HG02970 (cell line): Measurements from ENCODE around the gene KLHDC9.
"Not testable (repeated sequence)": the region's sequence is repeated elsewhere in the genome, so short reads cannot be mapped to it uniquely, and the experiment has no call there.

Experiments used
- ATAC-seq: cut with Tn5 transposase; IDR thresholded peaks from one replicate; pipeline ENCODE4 v1.9.1; 2021; ENCODE audit warnings: mild to moderate bottlenecking, moderate library complexity, moderate number of reproducible peaks; ENCODE audit not compliant: unreplicated experiment, low FRiP score

The KLHDC9 gene, protein sequence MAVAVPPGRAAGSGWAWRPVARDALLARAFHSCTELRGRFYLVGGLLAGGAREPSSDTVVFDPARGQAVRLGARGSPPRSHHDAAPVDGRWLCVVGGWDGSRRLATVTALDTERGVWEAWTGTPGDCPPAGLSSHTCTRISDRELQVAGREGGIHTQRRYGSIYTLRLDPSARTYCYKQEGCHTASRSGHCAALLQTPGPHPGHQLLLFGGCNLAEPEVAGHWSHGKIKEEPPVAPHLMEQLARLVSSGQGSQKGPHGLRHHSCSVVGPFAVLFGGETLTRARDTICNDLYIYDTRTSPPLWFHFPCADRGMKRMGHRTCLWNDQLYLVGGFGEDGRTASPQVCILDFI

DNA sequence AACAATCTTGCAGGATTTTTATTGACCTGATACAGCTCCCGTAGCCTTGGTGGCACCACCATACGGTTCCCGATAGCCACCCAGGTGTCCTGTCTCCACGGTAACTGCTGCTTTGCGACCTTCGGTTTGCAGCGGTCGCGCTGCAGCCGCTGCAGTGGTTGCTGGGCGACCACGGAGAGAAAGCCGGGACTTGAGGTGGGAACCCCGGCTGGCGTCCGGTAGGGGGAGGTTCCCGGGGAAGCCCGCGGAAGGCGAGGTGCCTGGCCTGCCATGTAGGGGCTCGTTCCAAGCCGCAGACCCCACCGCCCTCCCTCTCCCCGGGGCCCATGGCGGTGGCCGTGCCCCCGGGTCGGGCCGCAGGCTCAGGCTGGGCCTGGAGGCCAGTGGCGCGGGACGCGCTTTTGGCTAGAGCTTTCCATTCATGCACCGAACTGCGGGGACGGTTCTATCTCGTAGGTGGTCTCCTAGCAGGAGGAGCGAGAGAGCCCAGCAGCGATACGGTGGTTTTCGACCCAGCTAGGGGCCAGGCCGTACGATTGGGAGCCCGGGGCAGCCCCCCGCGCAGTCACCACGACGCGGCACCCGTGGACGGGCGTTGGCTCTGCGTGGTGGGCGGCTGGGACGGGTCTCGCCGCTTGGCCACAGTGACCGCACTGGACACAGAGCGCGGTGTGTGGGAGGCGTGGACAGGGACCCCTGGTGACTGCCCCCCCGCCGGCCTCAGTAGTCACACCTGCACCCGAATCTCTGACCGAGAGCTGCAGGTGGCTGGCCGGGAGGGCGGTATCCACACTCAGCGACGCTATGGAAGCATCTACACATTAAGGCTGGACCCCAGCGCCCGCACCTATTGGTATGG is at the start of gene KLHDC9:
KLHDC9 (plus strand) TSS at position 152 of the 859 bp plus-strand sequence; CDS start at position 327, 175 bp downstream.
- peak; percentile 59 for ATAC-seq

DNA sequence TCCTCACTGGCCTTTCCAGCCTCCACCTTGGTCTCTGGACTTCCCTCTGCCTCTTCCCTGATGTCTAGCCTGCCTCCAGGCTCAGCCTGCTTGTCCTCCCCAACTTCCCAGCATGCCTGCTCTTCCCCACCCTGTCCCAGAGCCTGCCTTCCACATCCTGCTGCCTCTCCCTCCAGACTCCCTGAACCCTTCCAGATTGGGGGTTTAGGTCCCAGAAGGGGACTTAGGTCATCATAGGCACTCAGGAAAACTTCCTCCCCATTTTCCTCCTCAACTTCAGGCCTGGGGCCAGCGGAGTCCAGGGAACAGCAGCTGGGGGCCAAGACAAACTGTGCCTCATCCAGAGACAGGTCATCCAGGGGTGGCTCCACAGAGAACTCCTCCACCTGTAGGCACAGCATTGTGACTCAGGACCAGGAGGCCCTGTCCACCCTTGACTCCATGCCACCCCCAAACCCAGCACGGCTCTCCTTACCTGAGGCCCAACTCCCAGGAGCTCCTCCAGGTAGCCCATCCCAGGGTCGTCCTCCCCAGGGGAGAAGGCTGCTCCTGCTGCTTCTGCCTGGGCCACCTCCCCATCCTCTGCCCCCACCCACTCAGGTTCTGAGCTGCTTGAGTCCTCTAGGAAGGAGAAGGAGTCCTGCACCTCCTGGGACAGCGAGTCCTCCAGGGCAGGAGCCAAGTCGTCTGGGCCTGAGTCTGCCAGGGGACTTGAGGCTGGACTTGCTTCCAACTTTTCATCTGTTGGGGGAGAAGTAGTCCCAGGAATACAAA is 49.0 kb upstream of the KLHDC9 start:
- no peak for ATAC-seq

DNA sequence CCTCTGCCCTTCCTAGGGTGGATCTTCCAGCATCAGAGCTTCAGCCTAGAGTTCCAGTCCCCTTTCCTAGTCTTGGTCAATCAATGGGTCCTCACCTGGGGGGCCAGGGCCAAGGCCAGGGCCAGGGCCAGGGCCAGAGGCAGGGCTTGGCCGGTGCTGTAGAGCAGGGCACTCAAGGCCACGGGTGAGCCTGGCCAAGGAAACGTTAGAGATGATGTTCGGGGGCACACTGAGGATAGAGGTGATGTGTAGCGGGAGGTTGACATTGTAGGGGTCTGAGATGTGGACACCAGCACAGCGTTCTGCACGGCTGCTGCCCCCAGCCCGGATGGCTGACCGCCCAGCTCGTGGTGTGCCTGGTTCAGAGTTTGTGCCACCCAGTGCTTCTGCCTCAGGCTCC is 46.9 kb upstream of the KLHDC9 start:
- no peak for ATAC-seq

DNA sequence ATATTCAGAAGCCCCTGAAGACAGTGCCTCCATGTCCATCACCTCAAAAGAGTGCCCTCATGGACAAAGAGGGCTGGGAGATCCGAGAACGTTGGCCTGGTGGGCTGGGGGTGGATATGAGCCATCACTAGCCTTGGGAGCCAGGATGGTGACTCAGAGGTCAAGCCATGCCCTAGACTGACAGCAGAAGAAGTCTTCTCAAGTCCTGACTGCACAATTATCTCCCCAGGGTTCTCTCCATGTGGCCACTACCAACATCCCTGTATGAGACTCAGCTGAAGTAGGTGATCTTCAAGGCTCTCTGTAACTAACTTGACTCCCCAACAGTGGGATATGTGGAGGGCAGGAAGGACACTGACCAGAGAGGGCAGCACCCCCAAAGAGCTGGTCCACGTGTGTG is 45.3 kb upstream of the KLHDC9 start:
- ATAC-seq = no peak

DNA sequence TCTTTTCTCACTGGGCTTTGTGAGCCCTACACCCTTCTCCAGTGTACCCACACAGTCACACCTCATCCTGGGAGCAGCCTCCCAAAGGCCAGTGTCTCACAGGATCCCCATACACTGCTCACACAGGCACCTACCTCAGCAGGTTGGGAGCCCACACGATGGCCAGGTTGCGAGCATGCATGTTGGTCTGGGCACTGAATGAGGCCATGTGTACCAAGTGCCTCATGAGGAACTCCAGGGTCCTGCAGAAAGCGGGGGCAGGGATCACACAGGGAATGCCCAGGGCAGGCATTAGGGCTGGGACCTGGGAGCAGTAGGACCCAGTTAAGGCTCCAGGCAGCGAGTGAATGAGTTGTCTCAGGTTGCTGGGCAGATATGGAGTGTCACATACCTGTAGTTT is 43.9 kb upstream of the KLHDC9 start:
- no peak for ATAC-seq

DNA sequence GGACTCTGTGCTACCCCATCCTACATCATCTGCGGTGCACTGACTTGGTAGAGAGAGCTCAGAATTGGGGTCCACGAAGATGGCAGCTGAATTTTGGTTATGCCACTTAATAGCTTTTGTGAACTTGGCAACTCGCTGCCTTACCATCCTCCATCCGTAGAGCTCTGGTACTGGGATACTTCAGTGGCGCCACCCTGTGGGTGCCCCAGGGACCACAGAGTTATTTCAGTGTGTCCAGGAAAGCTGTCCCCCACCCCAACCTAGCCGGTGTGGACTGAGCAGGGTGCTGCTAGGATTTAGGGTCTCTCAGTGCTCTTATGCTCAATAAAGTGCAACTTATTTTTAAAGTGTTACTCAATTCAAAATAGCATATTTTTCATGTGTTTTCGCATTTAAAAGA is 43.4 kb upstream of the KLHDC9 start:
- no peak for ATAC-seq

DNA sequence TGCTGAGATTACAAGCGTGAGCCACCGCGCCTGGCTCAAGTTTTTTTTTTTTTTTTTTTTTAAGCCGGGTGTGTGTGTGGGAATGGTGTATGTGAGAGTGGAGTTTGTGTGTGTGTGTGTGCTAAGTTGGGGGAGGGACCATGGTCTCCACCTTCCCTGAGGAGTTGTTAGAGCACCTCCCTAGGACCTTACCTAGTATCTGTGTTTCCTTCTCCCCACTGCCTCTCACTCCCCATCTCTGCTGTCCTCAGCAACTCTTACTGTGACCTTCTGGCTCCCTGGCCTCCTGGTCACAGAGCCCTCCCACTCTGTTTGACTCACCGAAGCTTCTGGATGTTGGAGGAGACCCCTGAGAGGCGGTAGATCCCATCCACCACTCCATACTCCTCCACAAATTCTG is 38.9 kb upstream of the KLHDC9 start:
- ATAC-seq = no peak

DNA sequence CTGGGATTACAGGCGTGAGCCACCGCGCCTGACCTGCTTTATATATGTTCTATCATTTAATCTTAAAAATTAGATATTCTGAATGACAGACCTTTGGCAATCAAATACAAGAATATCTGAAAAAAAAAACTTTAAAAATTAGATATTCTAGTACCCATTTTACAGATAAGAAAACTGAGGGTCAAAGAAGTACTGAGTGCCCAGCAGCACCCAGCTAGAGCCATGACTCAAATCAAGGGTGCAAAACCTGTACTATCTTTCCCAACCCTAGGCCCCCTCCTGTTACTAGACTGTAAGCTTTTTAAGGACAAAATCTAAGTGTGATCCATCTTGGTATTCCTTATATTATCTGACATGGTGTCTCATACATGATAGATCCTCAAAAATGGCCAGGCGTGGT is 36.7 kb upstream of the KLHDC9 start:
- ATAC-seq = no peak

DNA sequence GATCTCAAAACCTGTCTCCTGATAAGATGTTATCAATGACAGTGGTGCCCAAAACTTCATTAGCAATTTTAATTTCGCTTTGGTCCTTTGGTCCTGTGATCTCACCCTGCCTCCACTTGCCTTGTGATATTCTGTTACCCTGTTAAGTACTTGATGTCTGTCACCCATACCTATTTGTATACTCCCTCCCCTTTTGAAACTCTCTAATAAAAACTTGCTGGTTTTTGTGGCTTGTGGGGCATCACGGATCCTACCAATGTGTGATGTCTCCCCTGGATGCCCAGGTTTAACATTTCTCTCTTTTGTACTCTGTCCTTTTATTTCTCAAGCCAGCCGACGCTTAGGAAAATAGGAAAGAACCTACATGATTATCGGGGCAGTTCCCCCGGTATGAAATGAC is 34.2 kb upstream of the KLHDC9 start:
- not testable (repeated sequence) for ATAC-seq

DNA sequence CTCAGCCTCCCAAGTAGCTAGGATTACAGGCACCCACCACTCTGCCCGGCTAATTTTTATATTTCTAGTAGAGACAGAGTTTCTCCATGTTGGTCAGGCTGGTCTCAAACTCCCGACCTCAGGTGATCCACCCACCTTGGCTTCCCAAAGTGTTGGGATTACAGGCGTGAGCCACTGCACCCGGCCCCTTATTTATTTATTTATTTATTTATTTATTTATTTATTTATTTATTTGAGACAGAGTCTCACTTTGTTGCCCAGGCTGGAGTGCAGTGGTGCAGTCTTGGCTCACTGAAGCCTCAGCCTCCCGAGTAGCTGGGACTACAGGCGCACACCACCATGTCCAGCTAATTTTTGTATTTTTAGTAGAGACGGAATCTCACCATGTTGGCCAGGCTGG is 32.5 kb upstream of the KLHDC9 start:
- not testable (repeated sequence) for ATAC-seq

DNA sequence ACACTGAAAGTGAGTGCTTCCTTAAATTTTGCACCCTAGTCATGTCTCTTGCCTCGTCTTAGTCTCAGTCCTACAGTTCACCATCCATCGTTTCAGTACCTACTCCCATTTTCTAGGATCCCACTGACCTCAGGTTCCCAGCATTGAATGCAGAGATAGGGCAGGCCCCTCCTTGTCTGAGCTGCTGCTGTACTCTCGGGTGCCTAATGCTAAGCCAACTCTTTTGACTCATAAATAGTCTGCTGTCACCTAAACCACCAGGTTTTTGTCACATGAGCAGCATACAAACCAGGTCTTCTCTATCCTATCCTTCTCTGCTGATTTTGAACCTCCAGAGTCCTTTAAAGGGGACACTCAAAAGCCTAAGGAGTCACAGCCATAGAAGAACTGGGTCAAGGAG is 31.5 kb upstream of the KLHDC9 start:
- no peak for ATAC-seq

DNA sequence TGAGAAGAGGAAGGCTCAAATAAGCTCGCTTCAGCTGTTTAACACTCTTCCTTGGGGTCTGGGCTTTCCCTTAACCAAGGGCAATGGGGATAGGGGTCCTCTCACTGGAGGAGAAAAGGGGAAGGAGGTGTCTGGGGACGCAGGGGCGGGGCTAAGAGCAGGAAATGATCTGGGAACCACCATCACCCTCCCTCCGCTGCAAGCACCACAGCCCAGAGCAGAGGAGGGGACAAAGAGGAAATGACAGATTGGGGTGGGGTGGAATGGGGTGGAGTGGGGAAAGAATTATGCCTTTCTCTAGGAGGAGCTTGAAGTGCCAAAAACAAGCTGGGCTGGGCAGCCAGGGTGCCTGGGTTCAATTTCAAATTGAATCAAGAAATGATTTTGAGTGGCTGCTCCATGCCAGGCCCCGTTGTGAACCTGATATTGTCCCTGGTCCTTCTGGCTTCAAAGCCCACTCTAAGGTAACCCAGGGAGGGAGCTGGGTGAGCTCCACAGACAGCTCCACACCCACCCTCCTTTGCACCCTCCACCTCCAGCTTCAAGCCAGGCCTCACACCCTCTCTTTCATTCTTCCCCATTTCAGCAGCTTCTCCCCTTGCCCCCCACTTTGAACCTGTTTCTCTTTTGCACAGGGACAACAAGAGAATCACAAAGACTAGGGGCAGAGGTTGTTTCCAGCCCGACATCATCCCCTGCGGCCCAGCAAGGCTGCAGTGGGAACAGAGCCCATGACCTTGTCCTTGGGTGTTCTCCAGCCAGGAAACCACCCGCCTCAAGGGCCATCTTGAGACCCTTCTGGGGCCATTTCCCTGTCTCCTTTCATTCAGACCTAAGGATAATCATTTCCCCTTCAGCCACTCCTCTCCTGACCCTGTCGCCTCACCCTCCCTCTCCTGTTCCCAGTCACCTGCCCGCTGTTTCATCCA is 29.6 kb upstream of the KLHDC9 start:
- ATAC-seq = no peak

DNA sequence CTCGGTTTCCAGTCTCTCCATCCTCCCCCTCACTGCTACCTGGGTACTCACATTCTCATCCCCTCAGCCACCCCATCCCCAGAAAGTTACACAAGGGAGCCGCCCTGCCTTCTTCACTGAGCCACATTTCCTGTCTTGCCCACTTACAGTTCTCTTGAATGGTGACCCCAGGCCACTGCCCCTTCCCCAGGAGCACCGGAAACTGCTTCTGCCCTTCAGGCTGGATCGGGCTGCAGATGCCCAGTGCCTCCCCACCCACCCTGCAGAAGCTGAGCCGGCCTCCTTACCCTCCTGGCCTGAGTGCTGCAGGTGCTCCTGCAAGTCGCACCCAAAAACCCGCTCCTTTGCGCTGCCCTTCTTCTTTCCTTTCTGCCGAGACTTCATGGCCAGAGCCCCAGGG is 28.9 kb upstream of the KLHDC9 start:
- peak; percentile 9 for ATAC-seq

DNA sequence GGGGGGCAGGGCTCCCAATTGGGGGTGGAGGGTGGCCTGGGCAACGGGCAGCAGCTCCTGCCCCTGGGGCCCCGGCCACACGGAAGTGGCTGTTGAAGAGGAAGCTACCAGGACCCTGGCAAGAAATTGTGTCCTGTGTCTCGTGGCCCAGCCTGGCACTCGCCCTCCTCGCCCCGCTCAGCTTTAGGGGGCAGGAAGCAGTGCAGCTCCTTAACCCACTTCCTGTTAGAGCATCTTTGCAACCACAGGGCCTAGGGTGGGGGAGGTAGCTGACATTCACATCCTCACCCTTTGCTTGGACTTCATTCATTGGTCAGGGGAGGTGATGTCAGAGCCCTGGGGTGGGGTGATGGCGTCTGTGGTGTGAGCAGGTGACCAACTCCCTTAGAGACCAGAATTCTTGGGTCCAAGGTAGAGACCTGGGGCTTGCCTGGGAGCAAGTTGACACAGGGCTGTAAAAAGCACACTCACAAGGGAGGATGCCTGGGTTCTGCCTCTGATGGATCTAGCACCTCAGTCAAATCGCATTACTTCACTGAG is 28.4 kb upstream of the KLHDC9 start, which contains the start of gene ARHGAP30:
ARHGAP30 (minus strand) TSS at position 161 of the 540 bp plus-strand sequence. CDS start 267 bp downstream, outside the sequence.
- peak; percentile 65 for ATAC-seq

DNA sequence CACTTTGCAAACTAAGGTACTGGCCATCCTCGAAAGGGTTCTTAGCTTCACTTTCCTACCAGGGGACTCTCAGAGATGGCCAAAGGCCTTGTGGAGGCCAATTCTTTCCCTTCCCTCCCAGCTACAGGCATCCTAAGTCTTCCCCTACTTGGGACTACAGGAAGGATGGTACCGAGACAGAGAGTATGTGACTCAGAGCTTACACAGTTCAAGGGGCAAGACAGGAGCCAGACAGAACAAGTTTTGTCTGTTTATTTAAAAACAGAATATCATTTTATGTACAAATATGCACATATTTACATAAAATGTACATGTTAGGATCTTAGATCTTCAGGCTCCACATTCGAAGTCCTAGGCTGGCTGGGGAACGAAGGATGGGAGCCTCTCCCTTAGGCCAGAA is 27.4 kb upstream of the KLHDC9 start:
- no peak for ATAC-seq

DNA sequence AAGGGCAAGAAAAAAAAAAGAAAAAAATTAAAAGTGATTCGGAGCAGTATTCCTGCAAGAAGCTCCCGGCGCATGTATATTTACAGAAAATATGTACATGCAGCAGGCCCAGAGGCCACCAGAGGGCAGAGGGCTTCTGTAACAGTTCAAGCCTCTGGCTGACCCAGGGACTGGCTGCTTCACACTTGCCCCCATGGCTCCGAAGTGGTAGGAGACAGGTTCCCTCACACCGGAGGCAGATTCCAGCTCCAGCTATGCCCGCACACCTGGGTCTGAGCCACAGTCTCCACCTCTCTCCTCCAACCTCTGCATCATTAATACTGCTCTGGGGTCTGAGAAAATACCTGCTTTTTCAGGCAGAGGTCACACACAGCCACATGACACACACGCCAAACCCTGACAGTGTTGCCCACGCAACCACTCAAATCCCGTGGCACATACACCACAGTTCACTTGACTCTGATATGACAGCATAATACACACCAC is 26.2 kb upstream of the KLHDC9 start:
- no peak for ATAC-seq

DNA sequence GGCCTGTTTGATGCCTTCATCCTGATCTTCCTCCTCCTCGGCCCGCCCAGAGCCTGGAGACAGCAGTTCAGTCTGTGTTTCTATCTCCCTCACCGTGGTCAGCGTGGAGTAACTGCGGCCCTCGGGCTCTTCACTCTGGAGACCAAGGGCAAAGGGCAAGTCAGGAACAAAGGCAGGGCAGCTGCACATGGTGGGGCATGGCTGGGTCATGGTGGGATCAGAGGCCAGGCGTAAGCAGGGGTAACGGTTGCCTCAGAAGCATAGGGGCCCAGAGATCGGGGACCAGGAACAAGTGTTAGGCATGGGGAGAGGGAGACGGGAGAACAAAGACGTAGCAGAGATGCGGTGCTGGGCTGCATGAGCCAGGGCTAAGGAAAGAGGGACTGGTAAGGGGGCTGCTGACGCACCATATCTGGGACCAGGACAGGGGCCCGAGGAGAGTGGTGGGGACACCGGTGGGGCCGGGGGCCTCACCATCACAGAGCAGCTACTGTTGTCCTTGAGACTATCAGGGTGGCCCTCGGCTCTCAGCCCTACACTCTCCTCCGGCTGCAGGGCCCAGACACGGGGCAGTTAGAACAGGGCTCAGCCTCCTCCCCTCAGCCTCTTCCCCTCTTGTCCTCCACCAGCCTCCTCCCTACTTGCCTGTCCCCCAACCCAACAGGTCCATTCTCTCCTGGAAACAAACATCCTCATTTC is 25.3 kb upstream of the KLHDC9 start:
- no peak for ATAC-seq

DNA sequence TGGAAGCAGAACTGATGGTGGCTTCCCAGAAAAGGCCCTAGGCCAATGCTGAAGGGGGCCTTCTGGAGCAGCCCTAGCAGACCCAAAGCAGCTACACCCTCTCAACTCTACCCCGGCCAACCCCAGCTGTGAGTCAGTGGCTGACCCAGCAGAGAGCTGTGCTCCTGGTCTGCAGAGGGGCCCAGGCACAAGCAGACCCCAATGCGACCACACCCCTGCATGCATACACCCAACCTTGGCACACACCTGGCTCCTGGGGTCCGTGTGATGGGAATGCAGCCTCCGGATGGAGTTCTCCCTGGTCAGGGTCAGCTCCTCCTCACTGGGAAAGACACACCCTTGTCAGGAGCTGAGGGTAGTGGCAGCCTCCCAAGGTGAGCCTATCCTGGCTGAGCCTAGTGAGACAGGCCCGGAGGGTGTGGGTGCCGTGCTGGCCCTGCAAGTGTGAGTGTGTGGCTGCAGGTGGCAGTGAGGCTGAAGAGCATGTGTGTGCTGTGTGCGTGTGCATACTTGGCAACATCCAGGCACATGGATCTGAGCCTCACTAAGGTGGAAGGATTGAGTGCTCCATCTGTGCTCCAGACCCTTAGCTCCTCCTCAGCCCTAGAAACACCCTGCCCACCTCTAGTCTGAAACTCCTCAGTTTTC is 24.6 kb upstream of the KLHDC9 start:
- ATAC-seq = no peak
